CD4-positive, alpha-beta T cell (primary cell): ENCODE results near the gene CFAP100. TPM values are rescaled to one million over a fixed set of nuclear protein-coding genes. Genes with fewer than 3 reads are reported as not detected.

Experiments
- ATAC-seq: fragments of 200-7000 bp; cut with Tn5 transposase; one replicate; pipeline ENCODE4 v1.10.0; 2022; ENCODE audit warnings: mild to moderate bottlenecking; ENCODE audit not compliant: poor library complexity
- CTCF ChIA-PET: fragments of 350-600 bp; sonication (Branson Sonifier 250); formaldehyde crosslinking; loops from one replicate; lab custom pipeline; 2021; ENCODE audit warnings: antibody characterized with exemption, inconsistent platforms; lab: Charles Lee
- POLR2A ChIA-PET: fragments of 350-600 bp; sonication (Branson Sonifier 250); formaldehyde crosslinking; loops from one replicate; lab custom pipeline; 2021; ENCODE audit warnings: antibody characterized with exemption, inconsistent platforms; lab: Charles Lee
- DNase-seq, 14 experiments: peaks; one replicate each; pipeline ENCODE4 v3.0.0-alpha.2; 2013 to 2020; ENCODE audit warnings: mixed read lengths in 2 of 14
- H3K27ac ChIP-seq, 2 donors: one replicate each; pipeline versions ENCODE4 v1.5.1 to v1.7.0; 2013; ENCODE audit warnings: low read length in 2 of 2, low read depth in 1 of 2, mild to moderate bottlenecking in 1 of 2
- H3K27me3 ChIP-seq, 2 experiments: 1 replicate in 1 of 2; 2 replicates in 1 of 2; pipeline versions ENCODE4 v1.6.1 to v1.7.0; 2013; ENCODE audit warnings: low read length in 2 of 2, control low read depth in 1 of 2, mild to moderate bottlenecking in 1 of 2, moderate library complexity in 1 of 2; ENCODE audit not compliant: insufficient read depth in 2 of 2, control insufficient read depth in 1 of 2
- H3K36me3 ChIP-seq: one replicate; pipeline ENCODE4 v1.6.1; 2013; ENCODE audit warnings: low read length, control low read depth; ENCODE audit not compliant: insufficient read depth
- H3K4me1 ChIP-seq: one replicate; pipeline ENCODE4 v1.6.1; 2013; ENCODE audit warnings: low read length, control low read depth; ENCODE audit not compliant: insufficient read depth
- H3K4me3 ChIP-seq: one replicate; pipeline ENCODE4 v1.5.1; 2013; ENCODE audit warnings: mild to moderate bottlenecking, low read length, moderate library complexity
- H3K9me3 ChIP-seq, 2 experiments: 1 replicate in 1 of 2; 2 replicates in 1 of 2; pipeline versions ENCODE4 v1.6.1 to v1.7.0; 2013; ENCODE audit warnings: low read length in 2 of 2, mild to moderate bottlenecking in 2 of 2, control low read depth in 1 of 2, moderate library complexity in 1 of 2; ENCODE audit not compliant: control insufficient read depth in 1 of 2, insufficient read depth in 1 of 2
- H3K27ac Mint-ChIP-seq: one replicate; pipeline ENCODE4 v1.8.0; 2020; ENCODE audit warnings: mixed read lengths
- H3K27me3 Mint-ChIP-seq: one replicate; pipeline ENCODE4 v1.8.0; 2021; ENCODE audit warnings: mixed read lengths
- H3K36me3 Mint-ChIP-seq: one replicate; pipeline ENCODE4 v1.8.0; 2021; ENCODE audit warnings: low read depth, mixed read lengths
- H3K4me1 Mint-ChIP-seq: one replicate; pipeline ENCODE4 v1.8.0; 2021; ENCODE audit warnings: low read depth, mixed read lengths
- H3K4me3 Mint-ChIP-seq: one replicate; pipeline ENCODE4 v1.8.0; 2020; ENCODE audit warnings: mild to moderate bottlenecking, mixed read lengths
- H3K9me3 Mint-ChIP-seq: one replicate; pipeline ENCODE4 v1.8.0; 2020; ENCODE audit warnings: mixed read lengths
- intact Hi-C, 2 experiments: fragments of 100-400 bp; cut with DNase I in 1 of 2; cut with micrococcal nuclease in 1 of 2; formaldehyde crosslinking; loops; one replicate each; pipeline versions ENCODE4 v1.15.1 to v1.9.0; 2023 to 2025; cut with DNase I, micrococcal nuclease
- total RNA-seq, 174 experiments: library from RNA in 2 of 174; stranded (reverse) in 2 of 174; gene quantifications; one replicate each; pipeline ENCODE4 v1.2.3 and lab custom pipeline; 2021 to 2026
- TF ChIP-seq, protein P1 (sequence below): fragments of 200-600 bp; IDR thresholded peaks from one replicate; pipeline ENCODE4 v1.8.0; 2022; ENCODE audit warnings: antibody characterized with exemption, mild to moderate bottlenecking

Gene CFAP100
- total RNA-seq, 2 experiments from 2014 or later: not detected

- CTCF ChIA-PET: no interaction called here
- no peak overlapping the region for H3K4me3 Mint-ChIP-seq
These were observed 3.1 kb upstream of the CFAP100 start for GRCh38 chr3:126391631-126392030.

GRCh38 chr3:126392246-126392645 is 2.5 kb upstream of the CFAP100 start:
- peaks cover 8% of the 10 kb centered on the region for H3K4me1 ChIP-seq
- H3K27me3 Mint-ChIP-seq: peaks cover 68% of the 10 kb centered on the region
- CTCF ChIA-PET: no interaction called here

More at GRCh38 chr3:126391631-126392030, 3.1 kb upstream of the CFAP100 start:
- Mint-ChIP-seq H3K36me3 (no peaks in the 10 kb centered on the region), H3K27me3 (peaks cover 73% of the 10 kb centered on the region), H3K27ac (no peak overlapping the region), H3K4me1 (peaks cover 4% of the 10 kb centered on the region), H3K9me3 (no peaks in the 10 kb centered on the region)
- H3K27me3 ChIP-seq: peaks cover 24 to 28% of the 10 kb centered on the region in 2 experiments
- TF ChIP-seq, protein P1, sequence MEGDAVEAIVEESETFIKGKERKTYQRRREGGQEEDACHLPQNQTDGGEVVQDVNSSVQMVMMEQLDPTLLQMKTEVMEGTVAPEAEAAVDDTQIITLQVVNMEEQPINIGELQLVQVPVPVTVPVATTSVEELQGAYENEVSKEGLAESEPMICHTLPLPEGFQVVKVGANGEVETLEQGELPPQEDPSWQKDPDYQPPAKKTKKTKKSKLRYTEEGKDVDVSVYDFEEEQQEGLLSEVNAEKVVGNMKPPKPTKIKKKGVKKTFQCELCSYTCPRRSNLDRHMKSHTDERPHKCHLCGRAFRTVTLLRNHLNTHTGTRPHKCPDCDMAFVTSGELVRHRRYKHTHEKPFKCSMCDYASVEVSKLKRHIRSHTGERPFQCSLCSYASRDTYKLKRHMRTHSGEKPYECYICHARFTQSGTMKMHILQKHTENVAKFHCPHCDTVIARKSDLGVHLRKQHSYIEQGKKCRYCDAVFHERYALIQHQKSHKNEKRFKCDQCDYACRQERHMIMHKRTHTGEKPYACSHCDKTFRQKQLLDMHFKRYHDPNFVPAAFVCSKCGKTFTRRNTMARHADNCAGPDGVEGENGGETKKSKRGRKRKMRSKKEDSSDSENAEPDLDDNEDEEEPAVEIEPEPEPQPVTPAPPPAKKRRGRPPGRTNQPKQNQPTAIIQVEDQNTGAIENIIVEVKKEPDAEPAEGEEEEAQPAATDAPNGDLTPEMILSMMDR: no peak
- no peak overlapping the region for H3K4me3 ChIP-seq
- ATAC-seq (no peak), DNase-seq (no peak)
- intact Hi-C loops: no loop called here
- no peak overlapping the region for H3K27ac ChIP-seq
- POLR2A ChIA-PET: no interaction called here
- no peaks in the 10 kb centered on the region for H3K36me3 ChIP-seq
- H3K9me3 ChIP-seq: peaks cover 0 to 8% of the 10 kb centered on the region in 2 experiments
- H3K4me1 ChIP-seq: peaks cover 8% of the 10 kb centered on the region

GRCh38 chr3:126393563-126393962 is 1.1 kb upstream of the CFAP100 start:
- no peak overlapping the region for H3K4me3 Mint-ChIP-seq
- Histone ChIP-seq H3K36me3 (no peaks in the 10 kb centered on the region), H3K4me1 (peaks cover 8% of the 10 kb centered on the region), H3K27ac (no peak overlapping the region), H3K27me3 (peaks cover 24 to 28% of the 10 kb centered on the region in 2 experiments), H3K9me3 (peaks cover 0 to 8% of the 10 kb centered on the region in 2 experiments), H3K4me3 (no peak overlapping the region)
- DNase-seq (no peak), ATAC-seq (no peak)
- no peaks in the 10 kb centered on the region for H3K36me3 Mint-ChIP-seq
- peaks cover 61% of the 10 kb centered on the region for H3K27me3 Mint-ChIP-seq
- H3K4me1 Mint-ChIP-seq: peaks cover 4% of the 10 kb centered on the region
- POLR2A ChIA-PET: no interaction called here
- CTCF ChIA-PET: no interaction called here
- TF ChIP-seq, protein P1: no peak
- H3K27ac Mint-ChIP-seq: no peak overlapping the region
- intact Hi-C loops: no loop called here
- H3K9me3 Mint-ChIP-seq: no peaks in the 10 kb centered on the region

More at GRCh38 chr3:126392246-126392645, 2.5 kb upstream of the CFAP100 start:
- Mint-ChIP-seq H3K4me3 (no peak overlapping the region), H3K36me3 (no peaks in the 10 kb centered on the region), H3K9me3 (no peaks in the 10 kb centered on the region), H3K4me1 (peaks cover 4% of the 10 kb centered on the region), H3K27ac (no peak overlapping the region)
- Histone ChIP-seq H3K27me3 (peaks cover 24 to 28% of the 10 kb centered on the region in 2 experiments), H3K4me3 (no peak overlapping the region), H3K9me3 (peaks cover 0 to 8% of the 10 kb centered on the region in 2 experiments), H3K27ac (no peak overlapping the region), H3K36me3 (no peaks in the 10 kb centered on the region)
- no peak for ATAC-seq
- no peak for DNase-seq
- intact Hi-C loops: no loop called here
- POLR2A ChIA-PET: no interaction called here
- TF ChIP-seq, protein P1: no peak
